WTC11 (cell line): ENCODE results near the gene SMTN. TPM values are rescaled to one million over a fixed set of nuclear protein-coding genes. Genes with fewer than 3 reads are reported as not detected.

ENCODE experiments used
- ATF6 ChIP-seq: sonication (generic); formaldehyde crosslinking; IDR thresholded peaks from 2 replicates; pipeline ENCODE4 v1.8.1; 2023; ENCODE audit warnings: mild to moderate bottlenecking, missing genetic modification reagents
- E2F1 ChIP-seq: sonication (generic); formaldehyde crosslinking; IDR thresholded peaks from 2 replicates; pipeline ENCODE4 v1.8.0; 2022; ENCODE audit warnings: mild to moderate bottlenecking, missing genetic modification reagents
- JUN ChIP-seq: sonication (generic); formaldehyde crosslinking; IDR thresholded peaks from 2 replicates; pipeline ENCODE4 v1.8.0; 2023; ENCODE audit warnings: mild to moderate bottlenecking, missing genetic modification reagents
- MAX ChIP-seq: sonication (generic); formaldehyde crosslinking; IDR thresholded peaks from 2 replicates; pipeline ENCODE4 v1.8.0; 2022; ENCODE audit warnings: mild to moderate bottlenecking, missing genetic modification reagents
- NFE2L1 ChIP-seq: sonication (generic); formaldehyde crosslinking; IDR thresholded peaks from 2 replicates; pipeline ENCODE4 v1.8.1; 2023; ENCODE audit warnings: missing genetic modification reagents
- NR2C2 ChIP-seq: sonication (generic); formaldehyde crosslinking; IDR thresholded peaks from 2 replicates; pipeline ENCODE4 v1.8.0; 2022; ENCODE audit warnings: mild to moderate bottlenecking, missing genetic modification reagents
- TEAD4 ChIP-seq: sonication (generic); formaldehyde crosslinking; IDR thresholded peaks from 2 replicates; pipeline ENCODE4 v1.8.0; 2022; ENCODE audit warnings: mild to moderate bottlenecking, missing genetic modification reagents
- ZMAT4 ChIP-seq: fragments of 250-450 bp; sonication (Bioruptor Pico); IDR thresholded peaks from 2 replicates; pipeline ENCODE4 v1.9.0; 2021; ENCODE audit warnings: mild to moderate bottlenecking
- ZNF232 ChIP-seq: sonication (generic); formaldehyde crosslinking; IDR thresholded peaks from 2 replicates; pipeline ENCODE4 v1.8.0; 2022; ENCODE audit warnings: mild to moderate bottlenecking, missing genetic modification reagents
- ZNF281 ChIP-seq: sonication (generic); formaldehyde crosslinking; IDR thresholded peaks from 2 replicates; pipeline ENCODE4 v1.8.0; 2023; ENCODE audit warnings: mild to moderate bottlenecking, missing genetic modification reagents
- total RNA-seq: library from RNA; stranded (reverse); gene quantifications from 3 replicates; pipeline ENCODE4 v1.2.3, GENCODE V29; 2021
- TF ChIP-seq, protein P1 (sequence below): sonication (generic); formaldehyde crosslinking; IDR thresholded peaks from 2 replicates; pipeline ENCODE4 v1.8.0; 2023; ENCODE audit warnings: missing genetic modification reagents, mild to moderate bottlenecking, borderline replicate concordance
- TF ChIP-seq, protein P2 (sequence below): sonication (generic); formaldehyde crosslinking; IDR thresholded peaks from 2 replicates; pipeline ENCODE4 v1.8.1; 2022; ENCODE audit warnings: missing genetic modification reagents, borderline replicate concordance

The SMTN gene
- total RNA-seq, 1 experiment from 2014 or later = 34.5 TPM

GRCh38 chr22:31087744-31088215 is 6.7 kb downstream of the SMTN start (continued):
- TF ChIP-seq ATF6 (CRISPR knock-in tag) (no peak), ZNF281 (no peak), ZMAT4 (CRISPR knock-in tag) (no peak), TEAD4 (CRISPR knock-in tag) (no peak), ZNF232 (CRISPR knock-in tag) (no peak), MAX (CRISPR knock-in tag) (no peak), NR2C2 (no peak), JUN (no peak), NFE2L1 (CRISPR knock-in tag) (no peak), E2F1 (CRISPR knock-in tag) (no peak)
- TF ChIP-seq, protein P1, sequence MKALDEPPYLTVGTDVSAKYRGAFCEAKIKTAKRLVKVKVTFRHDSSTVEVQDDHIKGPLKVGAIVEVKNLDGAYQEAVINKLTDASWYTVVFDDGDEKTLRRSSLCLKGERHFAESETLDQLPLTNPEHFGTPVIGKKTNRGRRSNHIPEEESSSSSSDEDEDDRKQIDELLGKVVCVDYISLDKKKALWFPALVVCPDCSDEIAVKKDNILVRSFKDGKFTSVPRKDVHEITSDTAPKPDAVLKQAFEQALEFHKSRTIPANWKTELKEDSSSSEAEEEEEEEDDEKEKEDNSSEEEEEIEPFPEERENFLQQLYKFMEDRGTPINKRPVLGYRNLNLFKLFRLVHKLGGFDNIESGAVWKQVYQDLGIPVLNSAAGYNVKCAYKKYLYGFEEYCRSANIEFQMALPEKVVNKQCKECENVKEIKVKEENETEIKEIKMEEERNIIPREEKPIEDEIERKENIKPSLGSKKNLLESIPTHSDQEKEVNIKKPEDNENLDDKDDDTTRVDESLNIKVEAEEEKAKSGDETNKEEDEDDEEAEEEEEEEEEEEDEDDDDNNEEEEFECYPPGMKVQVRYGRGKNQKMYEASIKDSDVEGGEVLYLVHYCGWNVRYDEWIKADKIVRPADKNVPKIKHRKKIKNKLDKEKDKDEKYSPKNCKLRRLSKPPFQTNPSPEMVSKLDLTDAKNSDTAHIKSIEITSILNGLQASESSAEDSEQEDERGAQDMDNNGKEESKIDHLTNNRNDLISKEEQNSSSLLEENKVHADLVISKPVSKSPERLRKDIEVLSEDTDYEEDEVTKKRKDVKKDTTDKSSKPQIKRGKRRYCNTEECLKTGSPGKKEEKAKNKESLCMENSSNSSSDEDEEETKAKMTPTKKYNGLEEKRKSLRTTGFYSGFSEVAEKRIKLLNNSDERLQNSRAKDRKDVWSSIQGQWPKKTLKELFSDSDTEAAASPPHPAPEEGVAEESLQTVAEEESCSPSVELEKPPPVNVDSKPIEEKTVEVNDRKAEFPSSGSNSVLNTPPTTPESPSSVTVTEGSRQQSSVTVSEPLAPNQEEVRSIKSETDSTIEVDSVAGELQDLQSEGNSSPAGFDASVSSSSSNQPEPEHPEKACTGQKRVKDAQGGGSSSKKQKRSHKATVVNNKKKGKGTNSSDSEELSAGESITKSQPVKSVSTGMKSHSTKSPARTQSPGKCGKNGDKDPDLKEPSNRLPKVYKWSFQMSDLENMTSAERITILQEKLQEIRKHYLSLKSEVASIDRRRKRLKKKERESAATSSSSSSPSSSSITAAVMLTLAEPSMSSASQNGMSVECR (CRISPR knock-in tag) = no peak
- TF ChIP-seq, protein P2, sequence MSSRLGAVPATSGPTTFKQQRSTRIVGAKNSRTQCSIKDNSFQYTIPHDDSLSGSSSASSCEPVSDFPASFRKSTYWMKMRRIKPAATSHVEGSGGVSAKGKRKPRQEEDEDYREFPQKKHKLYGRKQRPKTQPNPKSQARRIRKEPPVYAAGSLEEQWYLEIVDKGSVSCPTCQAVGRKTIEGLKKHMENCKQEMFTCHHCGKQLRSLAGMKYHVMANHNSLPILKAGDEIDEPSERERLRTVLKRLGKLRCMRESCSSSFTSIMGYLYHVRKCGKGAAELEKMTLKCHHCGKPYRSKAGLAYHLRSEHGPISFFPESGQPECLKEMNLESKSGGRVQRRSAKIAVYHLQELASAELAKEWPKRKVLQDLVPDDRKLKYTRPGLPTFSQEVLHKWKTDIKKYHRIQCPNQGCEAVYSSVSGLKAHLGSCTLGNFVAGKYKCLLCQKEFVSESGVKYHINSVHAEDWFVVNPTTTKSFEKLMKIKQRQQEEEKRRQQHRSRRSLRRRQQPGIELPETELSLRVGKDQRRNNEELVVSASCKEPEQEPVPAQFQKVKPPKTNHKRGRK (CRISPR knock-in tag) = no peak
